GM12892 (cell line): ENCODE data around the gene IGF2BP3.

ENCODE experiments used
- POLR2A ChIP-seq: IDR thresholded peaks from 2 replicates; pipeline ENCODE4 v1.6.1; 2011; ENCODE audit warnings: low read depth, low read length, control low read depth
- TAF1 ChIP-seq: IDR thresholded peaks from 2 replicates; pipeline ENCODE4 v1.6.1; 2011; ENCODE audit warnings: low read depth, mild to moderate bottlenecking, control low read depth, low read length, borderline replicate concordance

DNA sequence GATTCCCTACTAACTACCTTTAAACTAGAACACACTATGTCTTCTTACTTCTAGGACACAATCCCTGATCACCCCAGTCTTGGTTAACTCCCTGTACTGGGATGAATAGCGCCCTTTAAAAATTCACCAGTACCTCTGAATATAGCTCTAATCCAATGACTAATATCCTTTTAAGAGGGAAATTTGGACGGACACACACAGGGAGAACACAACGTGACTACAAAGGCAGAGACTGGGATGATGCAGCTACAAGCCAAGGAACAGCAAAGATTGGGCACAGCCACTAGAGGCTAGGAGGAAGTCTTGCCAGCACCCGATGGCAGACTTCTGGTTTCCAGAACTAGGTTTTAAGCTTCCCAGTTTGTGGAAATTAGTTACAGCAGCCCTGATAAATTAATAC is 89.7 kb downstream of the IGF2BP3 start:
- TF ChIP-seq POLR2A = no peak
- TF ChIP-seq TAF1 = no peak
